22Rv1 (cell line): ENCODE data around the gene RSPO1.

Source experiments
- H3K27ac ChIP-seq: fragments of 450-650 bp; 2 replicates; pipeline ENCODE4 v1.5.1; 2017
- ZFX ChIP-seq: fragments of 450-650 bp; IDR thresholded peaks from 2 replicates; pipeline ENCODE4 v1.6.1; 2017; ENCODE audit warnings: antibody characterized with exemption, borderline replicate concordance
- TF ChIP-seq, protein P1 (sequence below): fragments of 450-650 bp; IDR thresholded peaks from 2 replicates; pipeline ENCODE4 v1.5.1; 2017; ENCODE audit warnings: mild to moderate bottlenecking

RSPO1 gene

GRCh38 chr1:37641059-37641458 lies 6.4 kb upstream of the RSPO1 start:
- TF ChIP-seq ZFX, result no peak
- TF ChIP-seq, protein P1, sequence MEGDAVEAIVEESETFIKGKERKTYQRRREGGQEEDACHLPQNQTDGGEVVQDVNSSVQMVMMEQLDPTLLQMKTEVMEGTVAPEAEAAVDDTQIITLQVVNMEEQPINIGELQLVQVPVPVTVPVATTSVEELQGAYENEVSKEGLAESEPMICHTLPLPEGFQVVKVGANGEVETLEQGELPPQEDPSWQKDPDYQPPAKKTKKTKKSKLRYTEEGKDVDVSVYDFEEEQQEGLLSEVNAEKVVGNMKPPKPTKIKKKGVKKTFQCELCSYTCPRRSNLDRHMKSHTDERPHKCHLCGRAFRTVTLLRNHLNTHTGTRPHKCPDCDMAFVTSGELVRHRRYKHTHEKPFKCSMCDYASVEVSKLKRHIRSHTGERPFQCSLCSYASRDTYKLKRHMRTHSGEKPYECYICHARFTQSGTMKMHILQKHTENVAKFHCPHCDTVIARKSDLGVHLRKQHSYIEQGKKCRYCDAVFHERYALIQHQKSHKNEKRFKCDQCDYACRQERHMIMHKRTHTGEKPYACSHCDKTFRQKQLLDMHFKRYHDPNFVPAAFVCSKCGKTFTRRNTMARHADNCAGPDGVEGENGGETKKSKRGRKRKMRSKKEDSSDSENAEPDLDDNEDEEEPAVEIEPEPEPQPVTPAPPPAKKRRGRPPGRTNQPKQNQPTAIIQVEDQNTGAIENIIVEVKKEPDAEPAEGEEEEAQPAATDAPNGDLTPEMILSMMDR, result no peak
- H3K27ac ChIP-seq, result no peak overlapping the region

GRCh38 chr1:37636435-37636834 lies 1.7 kb upstream of the RSPO1 start:
- TF ChIP-seq, protein P1, result no peak
- H3K27ac ChIP-seq, result no peak overlapping the region

DNA sequence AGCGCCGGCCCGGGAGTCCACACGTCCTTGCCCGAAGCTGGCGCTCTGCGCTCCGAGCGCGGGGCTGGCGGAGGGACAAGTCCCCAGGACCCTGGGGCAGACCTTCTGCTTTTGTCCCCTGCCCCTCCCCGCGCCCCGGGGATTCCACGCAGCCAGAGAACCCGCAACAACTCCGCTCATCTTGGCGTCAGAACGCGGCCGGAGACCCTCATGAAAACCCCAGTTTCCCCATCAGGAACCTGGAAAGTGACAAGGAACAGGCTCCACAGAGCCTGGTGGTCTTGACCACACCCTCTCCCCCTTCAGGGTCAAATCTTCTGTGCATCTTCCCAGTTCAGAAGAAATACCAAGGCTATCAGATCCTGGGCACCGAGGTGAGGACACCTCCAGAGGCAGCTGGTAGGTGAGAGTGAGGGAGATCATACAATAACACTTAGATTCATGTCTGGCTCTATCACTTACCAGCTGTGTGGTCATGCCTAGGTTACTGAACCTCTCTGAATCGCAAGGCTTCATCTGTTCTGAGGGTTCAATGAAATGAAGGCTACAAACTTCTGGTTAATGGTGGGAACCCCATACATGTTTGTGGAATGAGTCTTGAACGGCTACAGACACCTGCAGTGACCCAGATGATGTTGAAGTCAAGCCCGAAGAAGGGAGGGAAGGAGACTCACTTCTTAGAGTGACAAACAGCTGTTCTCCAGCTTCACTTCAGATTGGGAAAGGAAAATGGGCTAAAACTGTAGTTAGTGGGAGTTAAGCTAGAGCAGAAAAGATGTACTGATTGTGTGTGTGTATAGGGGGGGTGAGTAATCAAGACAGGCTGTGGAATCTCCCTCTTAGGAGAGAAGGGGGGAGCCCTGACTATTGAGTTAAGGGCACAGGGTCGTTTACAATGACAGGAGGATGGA lies 555 bp upstream of the RSPO1 start:
- TF ChIP-seq ZFX, result no peak

DNA sequence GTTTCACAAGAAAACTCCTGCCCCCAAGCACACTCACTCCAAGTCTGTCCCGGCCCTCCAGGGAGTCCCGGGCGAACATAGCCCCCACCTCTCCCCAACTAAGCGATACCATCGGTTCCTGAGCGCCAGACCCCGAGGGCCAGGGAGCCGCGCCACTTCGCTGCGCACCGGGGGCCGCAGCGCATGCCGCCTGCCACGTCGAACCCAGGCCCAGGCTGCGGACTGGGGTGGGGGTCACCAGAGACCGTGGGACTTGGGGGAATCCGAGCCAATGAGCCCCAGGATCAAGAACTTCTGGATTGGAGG lies 801 bp downstream of the RSPO1 start:
- H3K27ac ChIP-seq, result no peak overlapping the region
- TF ChIP-seq, protein P1, result no peak
- TF ChIP-seq ZFX, result no peak

More for the DNA sequence above, 555 bp upstream of the RSPO1 start:
- H3K27ac ChIP-seq, result no peak overlapping the region

- H3K27ac ChIP-seq, result no peak overlapping the region
- TF ChIP-seq, protein P1, result no peak
- no peak for TF ChIP-seq ZFX
These were observed 1.4 kb downstream of the RSPO1 start for GRCh38 chr1:37633040-37633937.

DNA sequence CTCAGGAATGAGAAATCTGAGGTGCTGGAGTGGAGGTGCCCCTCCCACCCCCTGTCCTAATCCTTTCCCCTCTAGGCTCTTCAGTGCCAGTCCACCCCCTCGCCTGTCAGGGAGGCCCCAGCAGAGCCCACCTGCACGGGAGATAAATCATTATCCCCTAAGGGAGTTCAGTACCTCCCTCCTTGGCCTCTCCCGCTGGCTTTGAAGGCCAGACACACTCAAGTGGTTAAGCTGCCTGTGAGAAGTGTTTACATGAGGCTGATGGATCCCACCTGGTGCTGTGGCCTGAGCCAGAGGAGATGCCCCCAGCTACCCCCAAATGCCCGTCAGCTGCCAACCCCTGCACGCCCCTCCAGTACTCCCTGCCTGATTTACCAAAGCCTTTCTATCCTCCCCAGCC lies 3.7 kb downstream of the RSPO1 start:
- no peak overlapping the region for H3K27ac ChIP-seq
- no peak for TF ChIP-seq ZFX
- TF ChIP-seq, protein P1, result no peak

DNA sequence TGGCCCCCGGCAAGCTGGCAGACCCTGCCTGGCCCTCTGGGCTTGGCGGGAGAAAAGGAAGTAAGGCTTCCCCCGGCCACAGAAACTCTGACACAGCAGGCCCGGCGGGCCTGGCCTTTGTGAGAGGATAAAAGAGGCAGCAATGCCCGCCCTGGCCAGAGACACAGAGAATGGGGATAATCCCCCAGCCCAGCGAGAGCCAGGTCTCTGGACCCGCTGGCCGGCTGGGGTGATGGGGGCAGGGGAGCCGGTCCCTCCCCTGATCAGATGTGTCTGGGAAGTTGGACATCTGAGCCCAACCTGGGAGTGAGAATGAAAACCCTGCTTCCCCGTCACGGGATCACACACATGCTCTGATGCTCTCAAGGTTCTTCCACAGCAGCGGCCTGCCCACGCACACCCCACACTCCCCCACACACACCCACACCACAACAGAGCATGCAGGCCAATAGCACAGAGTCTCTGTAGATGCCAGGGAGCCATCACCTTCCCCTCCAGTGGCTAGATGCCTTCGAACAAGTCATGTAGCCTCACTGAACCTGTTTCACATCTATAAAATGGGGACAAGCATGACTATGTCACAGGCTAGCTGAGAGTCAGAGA lies 4.2 kb downstream of the RSPO1 start:
- no peak overlapping the region for H3K27ac ChIP-seq
- TF ChIP-seq ZFX, result no peak
- TF ChIP-seq, protein P1, result no peak
